ENCODE results near the gene ARHGEF12.

ARHGEF12 gene

GRCh38 chr11:120514541-120515121 is 178.4 kb downstream of the ARHGEF12 start:
- DNase-seq: no peak

GRCh38 chr11:120515186-120515723 is 179.0 kb downstream of the ARHGEF12 start:
- no peak for DNase-seq

- peak in 3 of 56 donors; percentile 6 to 37 (median 24) for DNase-seq
These were observed 180.5 kb downstream of the ARHGEF12 start for GRCh38 chr11:120516461-120517389.

GRCh38 chr11:120517390-120517761 is 181.2 kb downstream of the ARHGEF12 start:
- peak in 1 of 56 donors; percentile 18 for DNase-seq

- DNase-seq: no peak
These were observed 181.6 kb downstream of the ARHGEF12 start for GRCh38 chr11:120517801-120518291.

GRCh38 chr11:120518356-120518755 is 182.1 kb downstream of the ARHGEF12 start:
- DNase-seq: no peak

- DNase-seq: no peak
These were observed 183.3 kb downstream of the ARHGEF12 start for GRCh38 chr11:120519474-120519873.

GRCh38 chr11:120520091-120520822 is 184.0 kb downstream of the ARHGEF12 start:
- no peak for DNase-seq

GRCh38 chr11:120521176-120521575 is 185.0 kb downstream of the ARHGEF12 start:
- no peak for DNase-seq

GRCh38 chr11:120522021-120522420 is 185.8 kb downstream of the ARHGEF12 start:
- no peak for DNase-seq

- no peak for DNase-seq
These were observed 186.5 kb downstream of the ARHGEF12 start for GRCh38 chr11:120522736-120523135.

GRCh38 chr11:120523196-120523595 is 187.0 kb downstream of the ARHGEF12 start:
- no peak for DNase-seq

- DNase-seq: no peak
These were observed 188.4 kb downstream of the ARHGEF12 start for GRCh38 chr11:120524536-120525085.

- DNase-seq: no peak
These were observed 189.3 kb downstream of the ARHGEF12 start for GRCh38 chr11:120525261-120526171.

- DNase-seq: no peak
These were observed 190.0 kb downstream of the ARHGEF12 start for GRCh38 chr11:120526241-120526640.

GRCh38 chr11:120527111-120527761 is 191.0 kb downstream of the ARHGEF12 start:
- DNase-seq: no peak

GRCh38 chr11:120528749-120529148 is 192.5 kb downstream of the ARHGEF12 start:
- DNase-seq: no peak

GRCh38 chr11:120529214-120529613 is 193.0 kb downstream of the ARHGEF12 start:
- DNase-seq: no peak

GRCh38 chr11:120529911-120530310 is 193.7 kb downstream of the ARHGEF12 start:
- no peak for DNase-seq

Data from nucleus accumbens (tissue), 56 donors.